HEK293 (cell line): Measurements from ENCODE around the gene LMO7.

Source experiments
- CTCF ChIA-PET: fragments of 350-600 bp; formaldehyde crosslinking; extraction: SDS; loops from one replicate; lab custom pipeline; 2021; ENCODE audit warnings: antibody characterized with exemption; lab: Yijun Ruan, JAX
- POLR2A ChIA-PET: fragments of 300-600 bp; formaldehyde crosslinking; extraction: SDS; loops from one replicate; lab custom pipeline; 2020; ENCODE audit warnings: antibody characterized with exemption, inconsistent platforms; lab: Yijun Ruan, JAX
- H3K27ac ChIP-seq: fragments of 200-500 bp; sonication (Bioruptor generic); 2 replicates; pipeline ENCODE4 v1.5.1; 2014; ENCODE audit warnings: low read depth, low read length, control low read depth, inconsistent platforms; ENCODE audit errors: extremely low read depth
- H3K36me3 ChIP-seq, 2 experiments: fragments of 200-500 bp in 1 of 2; sonication (Bioruptor generic) in 1 of 2; 1 replicate in 1 of 2; 2 replicates in 1 of 2; pipeline ENCODE4 v1.5.1; 2014 to 2017; ENCODE audit warnings: inconsistent platforms in 2 of 2, low read length in 2 of 2; ENCODE audit not compliant: control insufficient read depth in 2 of 2, insufficient read depth in 1 of 2
- H3K4me1 ChIP-seq: fragments of 200-500 bp; sonication (Bioruptor generic); 2 replicates; pipeline ENCODE4 v1.5.1; 2014; ENCODE audit warnings: mild to moderate bottlenecking, low read length, inconsistent platforms; ENCODE audit not compliant: control insufficient read depth, insufficient read depth
- H3K4me3 ChIP-seq: 2 replicates; pipeline ENCODE4 v1.5.1; 2011; ENCODE audit warnings: low read depth, mild to moderate bottlenecking, control low read depth, low read length, moderate library complexity
- H3K9me3 ChIP-seq: fragments of 200-500 bp; sonication (Bioruptor generic); 2 replicates; pipeline ENCODE4 v1.5.1; 2014; ENCODE audit warnings: low read depth, low read length, inconsistent platforms; ENCODE audit not compliant: control insufficient read depth, insufficient read depth
- BCL11A ChIP-seq: fragments of 450-650 bp; formaldehyde crosslinking; IDR thresholded peaks from 2 replicates; pipeline ENCODE4 v1.5.1; 2016; ENCODE audit warnings: low read depth, missing biosample characterization, missing genetic modification characterization
- GLI4 ChIP-seq: fragments of 450-650 bp; formaldehyde crosslinking; IDR thresholded peaks from 2 replicates; pipeline ENCODE4 v1.5.1; 2016; ENCODE audit warnings: missing biosample characterization, missing genetic modification characterization
- HIC1 ChIP-seq: fragments of 450-650 bp; formaldehyde crosslinking; IDR thresholded peaks from 2 replicates; pipeline ENCODE4 v1.5.1; 2016; ENCODE audit warnings: missing biosample characterization, missing genetic modification characterization
- IKZF3 ChIP-seq: fragments of 450-650 bp; IDR thresholded peaks from 2 replicates; pipeline ENCODE4 v1.5.0; 2018; ENCODE audit warnings: missing biosample characterization, mild to moderate bottlenecking, missing genetic modification characterization, moderate library complexity
- KLF17 ChIP-seq: fragments of 450-650 bp; formaldehyde crosslinking; IDR thresholded peaks from 2 replicates; pipeline ENCODE4 v1.5.1; 2016; ENCODE audit warnings: missing biosample characterization, missing genetic modification characterization
- KLF7 ChIP-seq: fragments of 450-650 bp; formaldehyde crosslinking; IDR thresholded peaks from 2 replicates; pipeline ENCODE4 v1.5.1; 2016; ENCODE audit warnings: missing biosample characterization, missing genetic modification characterization, borderline replicate concordance
- PRDM4 ChIP-seq: fragments of 450-650 bp; formaldehyde crosslinking; IDR thresholded peaks from 2 replicates; pipeline ENCODE4 v1.5.1; 2017; ENCODE audit warnings: missing biosample characterization, missing genetic modification characterization
- PRDM6 ChIP-seq: fragments of 450-650 bp; formaldehyde crosslinking; IDR thresholded peaks from 2 replicates; pipeline ENCODE4 v1.5.1; 2017; ENCODE audit warnings: missing biosample characterization, missing genetic modification characterization
- REPIN1 ChIP-seq: fragments of 450-650 bp; formaldehyde crosslinking; IDR thresholded peaks from 2 replicates; pipeline ENCODE4 v1.5.1; 2017; ENCODE audit warnings: missing biosample characterization, missing genetic modification characterization, low read depth
- SCRT2 ChIP-seq: fragments of 450-650 bp; formaldehyde crosslinking; IDR thresholded peaks from 2 replicates; pipeline ENCODE4 v1.5.1; 2016; ENCODE audit warnings: missing biosample characterization, missing genetic modification characterization
- SP7 ChIP-seq: fragments of 450-650 bp; formaldehyde crosslinking; IDR thresholded peaks from 2 replicates; pipeline ENCODE4 v1.5.1; 2016; ENCODE audit warnings: missing biosample characterization, missing genetic modification characterization
- TRIM28 ChIP-seq: IDR thresholded peaks from 2 replicates; pipeline ENCODE4 v1.6.1; 2011; ENCODE audit warnings: low read length, control low read depth, borderline replicate concordance
- ZNF112 ChIP-seq: fragments of 450-650 bp; formaldehyde crosslinking; IDR thresholded peaks from 2 replicates; pipeline ENCODE4 v1.5.0; 2017; ENCODE audit warnings: missing biosample characterization, missing genetic modification characterization
- ZNF362 ChIP-seq: fragments of 450-650 bp; formaldehyde crosslinking; IDR thresholded peaks from 2 replicates; pipeline ENCODE4 v1.5.1; 2016; ENCODE audit warnings: missing biosample characterization, missing genetic modification characterization
- ZNF37A ChIP-seq: fragments of 450-650 bp; IDR thresholded peaks from 2 replicates; pipeline ENCODE4 v1.5.1; 2018; ENCODE audit warnings: missing biosample characterization, missing genetic modification characterization
- ZNF391 ChIP-seq: fragments of 450-650 bp; formaldehyde crosslinking; IDR thresholded peaks from 2 replicates; pipeline ENCODE4 v1.5.1; 2016; ENCODE audit warnings: low read depth, missing biosample characterization, missing genetic modification characterization, borderline replicate concordance
- ZNF596 ChIP-seq: fragments of 450-650 bp; IDR thresholded peaks from 2 replicates; pipeline ENCODE4 v1.5.0; 2018; ENCODE audit warnings: missing biosample characterization, mild to moderate bottlenecking, missing genetic modification characterization, moderate library complexity
- ZNF629 ChIP-seq: fragments of 450-650 bp; formaldehyde crosslinking; IDR thresholded peaks from 2 replicates; pipeline ENCODE4 v1.5.1; 2017; ENCODE audit warnings: missing biosample characterization, missing genetic modification characterization
- ZNF639 ChIP-seq: fragments of 450-650 bp; formaldehyde crosslinking; IDR thresholded peaks from 2 replicates; pipeline ENCODE4 v1.5.1; 2016; ENCODE audit warnings: missing biosample characterization, missing genetic modification characterization
- ZSCAN4 ChIP-seq: fragments of 450-650 bp; formaldehyde crosslinking; IDR thresholded peaks from 2 replicates; pipeline ENCODE4 v1.5.1; 2017; ENCODE audit warnings: missing biosample characterization, missing genetic modification characterization

Gene LMO7

GRCh38 chr13:75704927-75705288 lies 68.8 kb downstream of the LMO7 start:
- TF ChIP-seq ZNF37A, result no peak
- no peak for TF ChIP-seq PRDM4 (tag by site-specific recombination)
- 0 out of 2 replicates have a peak, but pooled peaks have one; percentile 15 for TF ChIP-seq TRIM28
- no peak for TF ChIP-seq ZNF596 (tag by site-specific recombination)
- TF ChIP-seq ZSCAN4 (tag by site-specific recombination), result no peak
- TF ChIP-seq SCRT2 (tag by site-specific recombination), result peak; percentile 32; the same call in 1 of the 2 replicates
- TF ChIP-seq REPIN1 (tag by site-specific recombination), result no peak
- TF ChIP-seq KLF7 (tag by site-specific recombination), result no peak
- Histone ChIP-seq H3K4me3 (no peak overlapping the region), H3K9me3 (no peaks in the 10 kb centered on the region), H3K36me3 (no peaks in the 10 kb centered on the region), H3K27ac (no peak overlapping the region), H3K4me1 (no peaks in the 10 kb centered on the region)
- ChIA-PET CTCF (interaction anchor here (0.7 to 2.6 kb wide), 6 partner anchors 9 to 172 kb away, joined by 3 to 27 read pairs (median 5); no protein-coding TSS in a partner anchor), POLR2A (no interaction called here)

GRCh38 chr13:75705395-75705794 lies 69.3 kb downstream of the LMO7 start:
- Histone ChIP-seq H3K4me3 (no peak overlapping the region), H3K9me3 (no peaks in the 10 kb centered on the region), H3K27ac (no peak overlapping the region), H3K4me1 (no peaks in the 10 kb centered on the region), H3K36me3 (no peaks in the 10 kb centered on the region)
- POLR2A ChIA-PET, result no interaction called here
- CTCF ChIA-PET, result interaction anchor here (1.5 to 2.6 kb wide), 3 partner anchors 10 to 18 kb away, joined by 7 to 27 read pairs (median 10); no protein-coding TSS in a partner anchor
- TF ChIP-seq GLI4, result no peak
- peak; percentile 94 for TF ChIP-seq KLF17
- TF ChIP-seq ZNF362 (tag by site-specific recombination), result peak; percentile 72; the same call in 1 of the 2 replicates
- peak; percentile 62 for TF ChIP-seq HIC1 (tag by site-specific recombination)
- TF ChIP-seq SP7, result 0 out of 2 replicates have a peak, but pooled peaks have one; percentile 31
- TF ChIP-seq IKZF3, result no peak
- TF ChIP-seq ZNF112, result no peak
- peak; percentile 61 for TF ChIP-seq PRDM6
- no peak for TF ChIP-seq ZNF391 (tag by site-specific recombination)
- TF ChIP-seq ZNF639 (tag by site-specific recombination), result peak; percentile 82
- 0 out of 2 replicates have a peak, but pooled peaks have one; percentile 35 for TF ChIP-seq BCL11A (tag by site-specific recombination)
- TF ChIP-seq ZNF629 (tag by site-specific recombination), result peak; percentile 67
